B cell (primary cell): Measurements from ENCODE around the gene NDUFS3. TPM values are rescaled to one million over a fixed set of nuclear protein-coding genes. Genes with fewer than 3 reads are reported as not detected.

ENCODE experiments used
- ATAC-seq: fragments of 200-7000 bp; cut with Tn5 transposase; one replicate; pipeline ENCODE4 v1.10.0; 2021; ENCODE audit warnings: low read depth, mild to moderate bottlenecking, moderate number of reproducible peaks, moderate library complexity
- CTCF ChIA-PET: fragments of 350-600 bp; sonication (Branson Sonifier 250); formaldehyde crosslinking; loops from one replicate; lab custom pipeline; 2021; ENCODE audit warnings: antibody characterized with exemption, inconsistent platforms; lab: Charles Lee
- POLR2A ChIA-PET: fragments of 350-600 bp; sonication (Branson Sonifier 250); formaldehyde crosslinking; loops from one replicate; lab custom pipeline; 2021; ENCODE audit warnings: antibody characterized with exemption; lab: Charles Lee
- DNase-seq: peaks from one replicate; pipeline ENCODE4 v3.0.0; 2013
- H2AFZ ChIP-seq: 2 replicates; pipeline ENCODE4 v1.6.1; 2012; ENCODE audit warnings: mild to moderate bottlenecking, low read depth, low read length; ENCODE audit not compliant: insufficient read depth, poor library complexity, severe bottlenecking
- H3K27ac ChIP-seq, 2 donors: 1 replicate in 1 of 2; 2 replicates in 1 of 2; pipeline ENCODE4 v1.5.1; 2012 to 2013; ENCODE audit warnings: low read length in 2 of 2, mild to moderate bottlenecking in 2 of 2, moderate library complexity in 1 of 2
- H3K27me3 ChIP-seq, 4 experiments: fragments of 200-600 bp in 1 of 4; sonication (generic) in 1 of 4; replicated peaks in 1 of 4; 1 replicate in 2 of 4; 2 replicates in 2 of 4; pipeline versions ENCODE4 v1.6.1 to v1.7.0; 2013 to 2016; ENCODE audit warnings: low read length in 3 of 4, mild to moderate bottlenecking in 2 of 4, mixed read lengths in 1 of 4, moderate library complexity in 1 of 4; ENCODE audit not compliant: insufficient read depth in 4 of 4, control insufficient read depth in 3 of 4; ENCODE audit errors: control extremely low read depth in 1 of 4
- H3K36me3 ChIP-seq, 2 experiments: replicated peaks in 1 of 2; 1 replicate in 1 of 2; 2 replicates in 1 of 2; pipeline versions ENCODE4 v1.6.1 to v1.7.1; 2013; ENCODE audit warnings: low read length in 1 of 2; ENCODE audit not compliant: insufficient read depth in 2 of 2, control insufficient read depth in 1 of 2; ENCODE audit errors: control extremely low read depth in 1 of 2, extremely low read depth in 1 of 2
- H3K4me1 ChIP-seq, 2 donors: fragments of 200-600 bp in 1 of 2; sonication (generic) in 1 of 2; 1 replicate in 1 of 2; 2 replicates in 1 of 2; pipeline versions ENCODE4 v1.5.1 to v1.6.1; 2013 to 2017; ENCODE audit warnings: low read length in 2 of 2; ENCODE audit not compliant: control insufficient read depth in 2 of 2, insufficient read depth in 2 of 2
- H3K4me2 ChIP-seq: replicated peaks from 2 replicates; pipeline ENCODE3; 2012; ENCODE audit warnings: mild to moderate bottlenecking, low read depth, low read length; ENCODE audit not compliant: poor library complexity, severe bottlenecking
- H3K4me3 ChIP-seq, 5 experiments: fragments of 200-600 bp in 1 of 5; sonication (generic) in 1 of 5; 1 replicate in 3 of 5; 2 replicates in 2 of 5; pipeline versions ENCODE4 v1.5.1 to v1.7.0; 2011 to 2016; ENCODE audit warnings: low read length in 4 of 5, mild to moderate bottlenecking in 4 of 5, low read depth in 2 of 5, control low read depth in 1 of 5, moderate library complexity in 1 of 5; ENCODE audit not compliant: insufficient read depth in 1 of 5; ENCODE audit errors: control extremely low read depth in 1 of 5, extremely low read depth in 1 of 5
- H3K79me2 ChIP-seq: fragments of 200-600 bp; sonication (generic); one replicate; pipeline ENCODE4 v1.6.0; 2016; ENCODE audit warnings: low read length; ENCODE audit not compliant: control insufficient read depth, insufficient read depth
- H3K9ac ChIP-seq: fragments of 200-600 bp; sonication (generic); 2 replicates; pipeline ENCODE4 v1.6.1; 2017; ENCODE audit warnings: mild to moderate bottlenecking, low read length, moderate library complexity
- H3K9me3 ChIP-seq, 3 donors: one replicate each; pipeline versions ENCODE4 v1.6.1 to v1.7.1; 2013; ENCODE audit warnings: low read length in 2 of 3; ENCODE audit not compliant: control insufficient read depth in 2 of 3, insufficient read depth in 1 of 3; ENCODE audit errors: control extremely low read depth in 1 of 3
- H4K20me1 ChIP-seq: 2 replicates; pipeline ENCODE4 v1.6.0; 2012; ENCODE audit warnings: mild to moderate bottlenecking, low read length; ENCODE audit not compliant: insufficient read depth, control insufficient read depth, poor library complexity, severe bottlenecking
- H3K27ac Mint-ChIP-seq: one replicate; pipeline ENCODE4 v1.8.0; 2021; ENCODE audit warnings: mixed read lengths
- H3K27me3 Mint-ChIP-seq: one replicate; pipeline ENCODE4 v1.8.0; 2021; ENCODE audit warnings: mixed read lengths
- H3K4me1 Mint-ChIP-seq: one replicate; pipeline ENCODE4 v1.8.0; 2021; ENCODE audit warnings: mixed read lengths
- H3K4me3 Mint-ChIP-seq: one replicate; pipeline ENCODE4 v1.8.0; 2021; ENCODE audit warnings: mixed read lengths
- H3K9me3 Mint-ChIP-seq: one replicate; pipeline ENCODE4 v1.8.0; 2022; ENCODE audit warnings: mixed read lengths; ENCODE audit not compliant: insufficient read depth
- CTCF ChIP-seq: fragments of 200-600 bp; IDR thresholded peaks from one replicate; pipeline ENCODE4 v1.8.0; 2022; ENCODE audit warnings: antibody characterized with exemption, mild to moderate bottlenecking
- EZH2 ChIP-seq: IDR thresholded peaks from 2 replicates; pipeline ENCODE4 v1.6.1; 2012; ENCODE audit warnings: borderline replicate concordance, low read depth, mild to moderate bottlenecking, moderate library complexity, low read length; ENCODE audit not compliant: insufficient read depth, poor library complexity, severe bottlenecking
- WGBS: methylation state at CpG from one replicate; pipeline ENCODE4 v1.1.5; 2013; ENCODE audit warnings: missing lambda C conversion rate; ENCODE audit not compliant: insufficient coverage; 5-methylcytosine and 5-hydroxymethylcytosine counted together
- intact Hi-C: fragments of 100-400 bp; cut with micrococcal nuclease; formaldehyde crosslinking; loops from one replicate; pipeline ENCODE4 v1.10.0; 2022
- polyA plus RNA-seq: library from polyadenylated mRNA; depleted of rRNA; stranded (reverse); fragments of >200 nt; gene quantifications from 2 replicates; pipeline ENCODE4 v1.2.3, GENCODE V29; 2012
- total RNA-seq, 2 donors: library from RNA; stranded (reverse); fragments of 120-200 nt in 1 of 2; gene quantifications; 1 replicate in 1 of 2; 2 replicates in 1 of 2; pipeline versions ENCODE4 v1.2.3 to v1.2.4, GENCODE V29; 2013 to 2022

NDUFS3 gene
- total and polyA plus RNA-seq, 2 donors (not counting 1 experiment from before 2014, with no cell fraction given) = 78.5 to 79.5 TPM

GRCh38 chr11:47573321-47573720 lies 5.6 kb upstream of the NDUFS3 start:
- no peaks in the 10 kb centered on the region for H3K9me3 ChIP-seq
- no peak overlapping the region for H3K4me3 ChIP-seq
- peaks cover 13% of the 10 kb centered on the region in 2 donors for H3K4me1 ChIP-seq
- Mint-ChIP-seq H3K9me3 (no peaks in the 10 kb centered on the region), H3K27me3 (no peaks in the 10 kb centered on the region), H3K27ac (no peak overlapping the region), H3K4me1 (peaks cover 18% of the 10 kb centered on the region), H3K4me3 (no peak overlapping the region)
- no peak overlapping the region for H2AFZ ChIP-seq
- POLR2A ChIA-PET = no interaction called here
- DNase-seq = no peak
- CTCF ChIA-PET = no interaction called here
- no peak overlapping the region for H3K4me2 ChIP-seq
- H3K27me3 ChIP-seq = no peaks in the 10 kb centered on the region
- H3K36me3 ChIP-seq = peaks cover 0 to 59% of the 10 kb centered on the region in 2 experiments
- no peak overlapping the region for H3K27ac ChIP-seq
- TF ChIP-seq CTCF (no peak), EZH2 (no peak)
- no peak for ATAC-seq
- peaks cover 7% of the 10 kb centered on the region for H4K20me1 ChIP-seq
- H3K9ac ChIP-seq = no peak overlapping the region
- intact Hi-C loops = no loop called here
- H3K79me2 ChIP-seq = peaks cover 54% of the 10 kb centered on the region
- 94% methylated on average over 11 of the region's 11 CpGs for WGBS

- peak overlapping the region; percentile 41 for H3K27ac Mint-ChIP-seq
- CTCF ChIA-PET = interaction anchor here (0.5 to 2.2 kb wide), 4 partner anchors 12 to 287 kb away, joined by 3 to 7 read pairs (median 4); partner anchors contain the start of genes AGBL2 and PTPMT1
- H4K20me1 ChIP-seq = peaks cover 9% of the 10 kb centered on the region
- no peaks in the 10 kb centered on the region for H3K27me3 ChIP-seq
- POLR2A ChIA-PET = interaction anchor here (1.9 kb wide), 1 partner anchor 18 kb away, joined by 6 read pairs; no protein-coding TSS in a partner anchor
- H3K4me2 ChIP-seq = peak overlapping the region; percentile 85
- no peaks in the 10 kb centered on the region for H3K9me3 Mint-ChIP-seq
- WGBS = 92% methylated on average over 13 of the region's 13 CpGs
- ATAC-seq = no peak
- peaks cover 62% of the 10 kb centered on the region for H3K79me2 ChIP-seq
- no peaks in the 10 kb centered on the region for H3K9me3 ChIP-seq
- peak overlapping the region; percentile 81 for H3K9ac ChIP-seq
- H3K4me1 Mint-ChIP-seq = peaks cover 36% of the 10 kb centered on the region
- peak overlapping the region; percentile 90 for H2AFZ ChIP-seq
- H3K4me3 ChIP-seq = peak overlapping the region in 2 of 5 experiments; percentile 87 to 91
- H3K36me3 ChIP-seq = peaks cover 0 to 52% of the 10 kb centered on the region in 2 experiments
- no peak for DNase-seq
- no peak for TF ChIP-seq EZH2
- no peak for TF ChIP-seq CTCF
- H3K4me3 Mint-ChIP-seq = peak overlapping the region; percentile 96
- no peaks in the 10 kb centered on the region for H3K27me3 Mint-ChIP-seq
- no peak overlapping the region for H3K27ac ChIP-seq
- peaks cover 25 to 26% of the 10 kb centered on the region in 2 donors for H3K4me1 ChIP-seq
- intact Hi-C loops = loop anchor here (1.0 to 5.0 kb wide), 4 partner anchors 13 to 310 kb away; partner anchors contain the start of genes FNBP4, MTCH2 and PTPMT1
Observed at GRCh38 chr11:47577460-47578041, 1.3 kb upstream of the NDUFS3 start.
